OCI-LY3 (cell line): Measurements from ENCODE around the gene UBE2B.

ENCODE experiments used
- EZH2phosphoT487 ChIP-seq: fragments of 200-600 bp; shearing (Covaris generic); IDR thresholded peaks from 2 replicates; pipeline ENCODE4 v1.6.1; 2018; ENCODE audit warnings: antibody characterized with exemption, mixed run types, low read depth
- TF ChIP-seq, protein P1 (sequence below): fragments of 200-600, 300-600 bp; sonication (generic); IDR thresholded peaks from 2 replicates; pipeline ENCODE4 v1.5.1; 2014; ENCODE audit warnings: antibody characterized with exemption, low read length, low read depth

DNA sequence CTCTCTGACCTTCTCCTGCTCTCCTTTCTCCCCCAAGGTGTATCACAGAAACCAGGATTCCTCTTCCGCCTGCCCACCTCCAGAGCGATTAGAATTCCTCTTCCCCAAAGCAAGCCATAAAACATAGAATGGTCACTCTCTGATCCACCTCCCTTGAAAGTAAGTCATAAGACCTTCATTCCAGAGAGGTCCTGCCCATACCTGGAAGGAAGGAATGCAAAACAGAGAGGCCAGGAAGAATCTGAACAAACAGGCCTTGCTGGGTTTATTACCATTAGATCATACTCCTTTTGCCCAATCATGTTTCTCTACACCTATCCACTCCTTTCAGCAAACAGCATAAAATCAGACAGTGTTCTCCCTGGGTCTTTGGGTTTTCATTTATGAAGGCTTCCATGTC lies 25.4 kb upstream of the UBE2B start:
- TF ChIP-seq, protein P1, sequence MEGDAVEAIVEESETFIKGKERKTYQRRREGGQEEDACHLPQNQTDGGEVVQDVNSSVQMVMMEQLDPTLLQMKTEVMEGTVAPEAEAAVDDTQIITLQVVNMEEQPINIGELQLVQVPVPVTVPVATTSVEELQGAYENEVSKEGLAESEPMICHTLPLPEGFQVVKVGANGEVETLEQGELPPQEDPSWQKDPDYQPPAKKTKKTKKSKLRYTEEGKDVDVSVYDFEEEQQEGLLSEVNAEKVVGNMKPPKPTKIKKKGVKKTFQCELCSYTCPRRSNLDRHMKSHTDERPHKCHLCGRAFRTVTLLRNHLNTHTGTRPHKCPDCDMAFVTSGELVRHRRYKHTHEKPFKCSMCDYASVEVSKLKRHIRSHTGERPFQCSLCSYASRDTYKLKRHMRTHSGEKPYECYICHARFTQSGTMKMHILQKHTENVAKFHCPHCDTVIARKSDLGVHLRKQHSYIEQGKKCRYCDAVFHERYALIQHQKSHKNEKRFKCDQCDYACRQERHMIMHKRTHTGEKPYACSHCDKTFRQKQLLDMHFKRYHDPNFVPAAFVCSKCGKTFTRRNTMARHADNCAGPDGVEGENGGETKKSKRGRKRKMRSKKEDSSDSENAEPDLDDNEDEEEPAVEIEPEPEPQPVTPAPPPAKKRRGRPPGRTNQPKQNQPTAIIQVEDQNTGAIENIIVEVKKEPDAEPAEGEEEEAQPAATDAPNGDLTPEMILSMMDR, result no peak
- TF ChIP-seq EZH2phosphoT487, result no peak
